GM12864 (cell line): ENCODE data around the gene PRH2.

Experiments
- DNase-seq: peaks from one replicate; pipeline ENCODE4 v3.0.0-alpha.2; 2011; ENCODE audit warnings: low read depth
- H3K4me3 ChIP-seq: 2 replicates; pipeline ENCODE4 v1.5.1; 2011; ENCODE audit warnings: mild to moderate bottlenecking, low read depth, low read length, control low read depth
- TF ChIP-seq, protein P1 (sequence below): IDR thresholded peaks from 2 replicates; pipeline ENCODE4 v1.5.1; 2011; ENCODE audit warnings: low read depth, mild to moderate bottlenecking, moderate library complexity, low read length, control low read depth, inconsistent platforms; ENCODE audit errors: missing control alignments

PRH2 gene

DNA sequence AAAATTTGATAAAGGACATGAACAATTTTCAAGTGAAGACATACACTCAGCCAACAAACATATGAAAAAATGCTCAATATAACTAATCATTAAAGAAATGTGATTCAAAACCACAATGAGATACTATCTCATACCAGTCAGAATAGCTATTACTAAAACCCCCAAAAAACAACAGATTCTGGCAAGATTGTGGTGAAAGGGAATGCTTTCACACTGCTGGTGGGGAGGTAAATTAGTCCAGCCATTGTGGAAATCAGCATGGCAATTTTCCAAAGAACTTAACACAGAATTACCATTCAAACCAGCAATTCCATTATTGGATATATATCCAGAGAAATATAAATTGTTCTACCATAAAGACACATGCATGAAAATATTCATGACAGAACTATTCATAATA is 28.7 kb downstream of the PRH2 start:
- H3K4me3 ChIP-seq = no peak overlapping the region
- TF ChIP-seq, protein P1, sequence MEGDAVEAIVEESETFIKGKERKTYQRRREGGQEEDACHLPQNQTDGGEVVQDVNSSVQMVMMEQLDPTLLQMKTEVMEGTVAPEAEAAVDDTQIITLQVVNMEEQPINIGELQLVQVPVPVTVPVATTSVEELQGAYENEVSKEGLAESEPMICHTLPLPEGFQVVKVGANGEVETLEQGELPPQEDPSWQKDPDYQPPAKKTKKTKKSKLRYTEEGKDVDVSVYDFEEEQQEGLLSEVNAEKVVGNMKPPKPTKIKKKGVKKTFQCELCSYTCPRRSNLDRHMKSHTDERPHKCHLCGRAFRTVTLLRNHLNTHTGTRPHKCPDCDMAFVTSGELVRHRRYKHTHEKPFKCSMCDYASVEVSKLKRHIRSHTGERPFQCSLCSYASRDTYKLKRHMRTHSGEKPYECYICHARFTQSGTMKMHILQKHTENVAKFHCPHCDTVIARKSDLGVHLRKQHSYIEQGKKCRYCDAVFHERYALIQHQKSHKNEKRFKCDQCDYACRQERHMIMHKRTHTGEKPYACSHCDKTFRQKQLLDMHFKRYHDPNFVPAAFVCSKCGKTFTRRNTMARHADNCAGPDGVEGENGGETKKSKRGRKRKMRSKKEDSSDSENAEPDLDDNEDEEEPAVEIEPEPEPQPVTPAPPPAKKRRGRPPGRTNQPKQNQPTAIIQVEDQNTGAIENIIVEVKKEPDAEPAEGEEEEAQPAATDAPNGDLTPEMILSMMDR = no peak
- no peak for DNase-seq

DNA sequence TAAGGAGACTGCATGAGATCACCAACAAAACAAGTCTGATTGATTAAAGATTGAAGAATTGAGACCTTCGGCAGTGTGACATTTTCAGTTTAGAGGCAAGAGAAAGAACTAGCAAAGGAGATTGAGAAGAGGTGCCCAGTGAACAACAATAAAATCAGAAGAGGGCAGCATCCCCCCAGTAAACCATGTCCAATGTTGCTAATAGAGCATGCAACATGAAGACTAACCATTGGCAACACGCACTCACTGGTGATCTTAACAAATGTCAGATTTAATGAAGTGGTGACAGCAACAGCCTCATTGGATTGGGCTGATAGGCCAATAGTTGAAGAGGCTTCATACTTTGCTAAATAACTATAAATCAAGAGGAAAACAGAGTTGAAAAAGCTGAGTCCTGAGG is 30.8 kb downstream of the PRH2 start:
- H3K4me3 ChIP-seq = no peak overlapping the region
- DNase-seq = no peak
- TF ChIP-seq, protein P1 = no peak

DNA sequence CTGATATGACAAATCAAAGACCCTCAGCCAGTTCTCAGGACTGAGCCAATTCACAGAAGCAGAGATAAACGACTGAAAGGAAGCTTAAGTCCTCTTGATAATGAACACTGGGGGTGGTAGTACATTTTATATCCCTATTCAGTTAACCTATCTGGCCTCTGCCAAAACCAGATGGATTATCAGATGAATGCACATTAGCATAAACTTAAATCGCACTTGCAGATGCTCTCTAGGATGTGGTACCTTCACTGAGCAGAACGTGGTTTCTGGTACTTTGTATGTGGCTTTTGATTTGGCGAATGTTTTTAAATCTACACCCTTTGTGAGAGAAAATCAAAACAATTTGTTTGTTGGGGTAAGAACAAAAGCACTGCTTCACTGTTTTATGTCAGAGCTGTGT is 31.2 kb downstream of the PRH2 start:
- no peak for DNase-seq
- TF ChIP-seq, protein P1 = no peak

DNA sequence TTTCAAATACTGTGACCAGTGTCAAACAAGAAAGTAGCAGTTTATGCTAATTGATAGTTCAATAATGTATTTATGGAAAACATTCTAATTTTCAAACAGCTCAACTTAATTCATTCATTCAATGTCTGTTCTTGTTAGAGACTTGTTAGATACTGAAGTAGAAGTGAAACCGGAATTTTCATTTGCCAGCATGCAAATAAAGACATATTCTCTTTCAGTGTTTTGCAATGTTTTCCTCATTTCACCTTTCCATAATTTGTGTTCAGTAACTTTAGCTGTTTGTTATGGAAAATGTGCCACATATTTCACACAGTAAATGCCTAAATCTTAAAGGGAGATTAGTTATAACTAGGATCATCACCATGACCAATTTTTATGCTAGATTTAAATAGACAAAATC is 36.4 kb downstream of the PRH2 start:
- no peak for DNase-seq
- H3K4me3 ChIP-seq = no peak overlapping the region
- TF ChIP-seq, protein P1 = no peak

More for the DNA sequence above, 31.2 kb downstream of the PRH2 start:
- no peak overlapping the region for H3K4me3 ChIP-seq

DNA sequence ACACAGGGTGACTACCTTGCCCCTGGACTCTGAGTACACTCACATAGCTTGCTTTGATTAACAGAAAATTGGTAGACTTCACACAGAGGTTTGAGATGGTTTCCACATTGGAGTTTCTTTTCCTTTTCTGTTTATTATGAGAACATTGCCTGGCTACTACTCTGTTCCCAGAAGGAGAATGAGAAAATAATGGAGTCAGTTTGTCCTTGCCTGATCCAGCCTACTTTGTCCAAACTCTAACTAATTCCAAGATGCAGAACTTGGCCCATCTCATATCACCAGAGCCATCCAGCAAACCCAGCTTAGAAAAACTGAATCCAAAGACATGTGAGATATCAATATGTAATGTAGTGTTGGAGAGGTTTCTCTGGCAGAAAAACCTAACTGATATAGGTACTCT is 37.3 kb downstream of the PRH2 start:
- DNase-seq = no peak
- TF ChIP-seq, protein P1 = no peak
- H3K4me3 ChIP-seq = no peak overlapping the region

DNA sequence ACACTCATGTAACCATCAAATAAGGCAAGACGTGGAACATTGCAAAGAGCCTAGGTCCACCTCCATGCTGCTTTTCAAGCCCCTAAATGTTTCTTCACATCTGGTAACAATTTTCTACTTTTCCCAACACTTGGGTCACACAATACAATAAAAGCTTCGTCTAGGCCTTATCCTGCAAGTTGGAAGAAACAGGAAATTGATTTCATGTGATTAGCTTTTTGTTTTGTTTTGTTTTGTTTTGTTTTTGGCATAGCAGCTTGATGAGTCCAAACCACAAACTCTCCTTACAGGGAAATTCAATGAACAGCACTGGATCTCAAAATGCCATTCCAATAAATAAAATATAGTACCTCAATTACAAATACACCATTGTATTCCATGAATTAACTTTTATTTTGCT is 38.4 kb downstream of the PRH2 start:
- no peak for DNase-seq
- no peak overlapping the region for H3K4me3 ChIP-seq
- TF ChIP-seq, protein P1 = no peak

DNA sequence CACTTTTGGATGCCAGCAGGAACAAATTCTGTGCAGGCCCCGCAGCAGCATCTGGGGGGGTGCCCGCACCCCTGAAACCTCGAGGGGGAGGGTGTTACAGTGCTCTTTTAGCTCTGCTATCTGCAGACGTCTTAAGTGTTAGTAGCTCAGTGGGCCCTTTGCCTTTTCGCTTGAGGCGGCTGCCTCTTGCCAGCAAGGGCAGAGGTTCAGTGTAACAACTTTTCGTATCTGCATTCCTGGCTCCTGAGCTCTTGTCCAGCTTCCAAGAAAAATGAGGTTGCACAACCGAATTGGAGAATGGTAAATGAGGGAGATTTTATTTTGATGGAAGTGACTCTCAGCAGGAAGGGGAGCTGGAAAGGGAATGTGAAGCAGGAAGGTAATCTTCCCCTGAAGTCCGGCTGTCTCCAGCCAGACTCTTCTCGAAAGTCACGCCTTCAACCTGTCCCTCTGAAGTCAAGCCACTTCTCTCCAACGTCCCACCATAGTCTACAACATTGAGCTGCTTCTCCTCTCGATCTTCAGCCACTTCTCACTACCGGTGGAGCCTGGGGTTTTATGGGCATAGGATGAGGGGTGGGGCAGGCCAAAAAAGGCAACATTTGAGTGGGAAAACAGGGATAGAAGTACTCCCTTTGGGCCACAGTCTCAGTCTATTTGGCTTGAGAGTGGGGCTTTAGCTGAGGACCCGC is 39.9 kb downstream of the PRH2 start:
- TF ChIP-seq, protein P1 = no peak
- DNase-seq = no peak
- H3K4me3 ChIP-seq = no peak overlapping the region
